ENCODE measurements around the gene TSTD1. TPM values are rescaled to one million over a fixed set of nuclear protein-coding genes. Genes with fewer than 3 reads are reported as not detected.
"Not testable (repeated sequence)": the region's sequence is repeated elsewhere in the genome, so short reads cannot be mapped to it uniquely, and the experiment has no call there.

The TSTD1 gene
- polyA plus RNA-seq, 3 donors: 9.9 to 20.3 (median 11.8) TPM

DNA sequence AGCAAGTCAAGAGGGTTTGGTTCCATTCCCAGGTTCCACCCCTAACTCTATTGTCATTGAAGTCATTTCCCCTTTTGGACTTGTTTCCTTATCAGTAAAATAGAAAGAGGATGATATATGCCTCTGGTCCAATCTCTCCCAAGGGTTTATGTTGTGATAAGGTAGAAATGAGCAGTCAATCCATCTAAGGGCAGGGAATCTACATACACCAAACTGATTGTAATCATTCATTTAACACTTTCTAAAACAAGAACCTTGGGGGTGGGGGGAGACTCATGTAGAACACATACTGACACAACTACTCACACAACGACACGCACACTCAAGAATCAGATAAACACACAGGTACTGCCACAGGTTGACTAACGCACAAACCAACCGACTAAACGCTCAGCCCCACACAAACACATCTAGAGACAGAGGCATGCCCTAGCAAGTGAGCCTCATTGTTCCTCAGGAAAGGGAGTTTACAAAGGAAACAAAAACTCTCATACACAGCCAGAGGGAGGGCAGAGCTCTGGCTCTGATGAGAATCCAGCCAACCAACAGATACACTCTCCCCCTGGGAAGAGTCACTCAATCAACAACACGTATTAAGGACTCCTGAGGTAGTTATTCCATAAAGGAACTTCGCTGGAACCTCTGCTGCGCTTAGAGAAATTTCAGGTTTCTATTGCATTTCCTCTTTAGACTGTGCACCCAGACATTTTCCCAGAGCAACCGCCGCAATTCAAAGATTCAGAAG lies 18.8 kb downstream of the TSTD1 start:
- H3K9ac ChIP-seq (ENCODE audit: insufficient read depth, low read length, poor library complexity, severe bottlenecking): peak overlapping the region; percentile 68
- H3K27me3 ChIP-seq (ENCODE audit: control insufficient read depth in 2 of 2, insufficient read depth in 2 of 2, low read length in 2 of 2): no peaks in the 10 kb centered on the region
- H4K20me1 ChIP-seq (ENCODE audit: insufficient read depth, low read length): no peaks in the 10 kb centered on the region
- H3K27ac ChIP-seq (ENCODE audit: low read depth in 1 of 2, low read length in 2 of 2): peak overlapping the region; percentile 38 to 73
- TF ChIP-seq, protein P1, sequence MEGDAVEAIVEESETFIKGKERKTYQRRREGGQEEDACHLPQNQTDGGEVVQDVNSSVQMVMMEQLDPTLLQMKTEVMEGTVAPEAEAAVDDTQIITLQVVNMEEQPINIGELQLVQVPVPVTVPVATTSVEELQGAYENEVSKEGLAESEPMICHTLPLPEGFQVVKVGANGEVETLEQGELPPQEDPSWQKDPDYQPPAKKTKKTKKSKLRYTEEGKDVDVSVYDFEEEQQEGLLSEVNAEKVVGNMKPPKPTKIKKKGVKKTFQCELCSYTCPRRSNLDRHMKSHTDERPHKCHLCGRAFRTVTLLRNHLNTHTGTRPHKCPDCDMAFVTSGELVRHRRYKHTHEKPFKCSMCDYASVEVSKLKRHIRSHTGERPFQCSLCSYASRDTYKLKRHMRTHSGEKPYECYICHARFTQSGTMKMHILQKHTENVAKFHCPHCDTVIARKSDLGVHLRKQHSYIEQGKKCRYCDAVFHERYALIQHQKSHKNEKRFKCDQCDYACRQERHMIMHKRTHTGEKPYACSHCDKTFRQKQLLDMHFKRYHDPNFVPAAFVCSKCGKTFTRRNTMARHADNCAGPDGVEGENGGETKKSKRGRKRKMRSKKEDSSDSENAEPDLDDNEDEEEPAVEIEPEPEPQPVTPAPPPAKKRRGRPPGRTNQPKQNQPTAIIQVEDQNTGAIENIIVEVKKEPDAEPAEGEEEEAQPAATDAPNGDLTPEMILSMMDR (IDR thresholded peaks at IDR 0.05): no peak
- H3K9me3 ChIP-seq (replicated peaks in 1 of 2; ENCODE audit: control insufficient read depth in 1 of 2, insufficient read depth in 1 of 2, low read length in 2 of 2): no peaks in the 10 kb centered on the region
- intact Hi-C loops (cut with micrococcal nuclease): loop anchor here in 1 of 2 donors (1.0 kb wide), 1 partner anchor 24 kb away; no protein-coding TSS in a partner anchor
- no peaks in the 10 kb centered on the region for H3K36me3 ChIP-seq (replicated peaks in 1 of 2; ENCODE audit: control insufficient read depth in 1 of 2, insufficient read depth in 2 of 2, low read length in 2 of 2)
- peak overlapping the region; percentile 90 for H3K4me2 ChIP-seq (replicated peaks; ENCODE audit: extremely low read depth, low read length, poor library complexity, severe bottlenecking)
- Mint-ChIP-seq H3K36me3 (peaks cover 3 to 8% of the 10 kb centered on the region in 2 donors), H3K4me1 (peaks cover 51% of the 10 kb centered on the region), H3K27me3 (ENCODE audit: low read depth in 3 of 3) (peaks cover 1 to 12% (median 2%) of the 10 kb centered on the region in 3 donors), H3K9me3 (peaks cover 0 to 2% (median 0%) of the 10 kb centered on the region in 7 donors), H3K4me3 (peak overlapping the region; percentile 93 to 95), H3K27ac (peak overlapping the region; percentile 73 to 96 (median 92))
- H3K4me1 ChIP-seq (ENCODE audit: control insufficient read depth in 1 of 2, insufficient read depth in 2 of 2, low read length in 2 of 2): peaks cover 44 to 51% of the 10 kb centered on the region in 2 donors
- peaks cover 39% of the 10 kb centered on the region for H3K79me2 ChIP-seq (ENCODE audit: insufficient read depth, low read length)
- DNase-seq: peak in 2 of 3 donors; percentile 21 to 40
- H2AFZ ChIP-seq (ENCODE audit: insufficient read depth, low read depth, low read length, poor library complexity, severe bottlenecking): peak overlapping the region; percentile 73
- H3K4me3 ChIP-seq (replicated peaks in 1 of 3; ENCODE audit: low read depth in 2 of 3, low read length in 3 of 3): peak overlapping the region; percentile 59 to 87 (median 60)
- 2% methylated on average over 8 of the region's 10 CpGs for WGBS (ENCODE audit: insufficient coverage)

DNA sequence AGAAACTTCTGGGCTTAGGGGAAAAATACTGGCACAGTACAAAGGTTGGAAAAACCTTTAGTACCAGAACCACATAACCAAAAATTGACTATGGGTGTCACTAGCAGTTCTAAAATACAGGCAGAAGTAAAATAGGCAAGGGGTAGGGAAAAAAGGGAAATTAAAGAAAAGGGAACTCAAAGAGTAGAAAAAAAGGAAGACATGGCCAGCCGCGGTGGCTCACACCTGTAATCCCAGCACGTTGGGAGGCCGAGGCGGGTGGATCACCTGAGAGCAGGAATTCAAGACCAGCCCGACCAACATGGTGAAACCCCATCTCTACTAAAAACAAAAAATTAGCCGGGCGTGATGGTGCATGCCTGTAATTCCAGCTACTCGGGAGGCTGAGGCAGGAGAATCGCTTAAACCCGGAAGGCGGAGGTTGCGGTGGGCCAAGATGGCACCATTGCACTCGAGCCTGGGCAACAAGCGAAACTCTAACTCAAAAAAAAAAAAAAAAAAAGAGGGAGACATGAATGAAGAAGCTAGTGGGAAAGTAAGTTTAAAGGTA lies 19.6 kb downstream of the TSTD1 start:
- WGBS (ENCODE audit: insufficient coverage): 0% methylated on average over 2 of the region's 15 CpGs
- intact Hi-C loops (cut with micrococcal nuclease); H3K36me3 Mint-ChIP-seq; H3K36me3 ChIP-seq (replicated peaks in 1 of 2; ENCODE audit: control insufficient read depth in 1 of 2, insufficient read depth in 2 of 2, low read length in 2 of 2); H2AFZ ChIP-seq (ENCODE audit: insufficient read depth, low read depth, low read length, poor library complexity, severe bottlenecking); H3K27me3 ChIP-seq (ENCODE audit: control insufficient read depth in 2 of 2, insufficient read depth in 2 of 2, low read length in 2 of 2); H3K9ac ChIP-seq (ENCODE audit: insufficient read depth, low read length, poor library complexity, severe bottlenecking); H3K9me3 Mint-ChIP-seq; H3K9me3 ChIP-seq (replicated peaks in 1 of 2; ENCODE audit: control insufficient read depth in 1 of 2, insufficient read depth in 1 of 2, low read length in 2 of 2); H4K20me1 ChIP-seq (ENCODE audit: insufficient read depth, low read length): not testable (repeated sequence)
- Histone ChIP-seq H3K4me2 (replicated peaks; ENCODE audit: extremely low read depth, low read length, poor library complexity, severe bottlenecking) (peak overlapping the region; percentile 90), H3K4me1 (ENCODE audit: control insufficient read depth in 1 of 2, insufficient read depth in 2 of 2, low read length in 2 of 2) (peaks cover 51 to 57% of the 10 kb centered on the region in 2 donors), H3K27ac (ENCODE audit: low read depth in 1 of 2, low read length in 2 of 2) (peak overlapping the region in 1 of 2 donors; percentile 66), H3K4me3 (replicated peaks in 1 of 3; ENCODE audit: low read depth in 2 of 3, low read length in 3 of 3) (peak overlapping the region in 1 of 3 experiments; percentile 87), H3K79me2 (ENCODE audit: insufficient read depth, low read length) (peaks cover 44% of the 10 kb centered on the region)
- H3K4me3 Mint-ChIP-seq: peak overlapping the region; percentile 93 to 95
- DNase-seq: peak in 2 of 3 donors; percentile 53 to 54
- peaks cover 55% of the 10 kb centered on the region for H3K4me1 Mint-ChIP-seq
- peak overlapping the region; percentile 73 to 94 (median 79) for H3K27ac Mint-ChIP-seq
- peaks cover 1 to 12% (median 2%) of the 10 kb centered on the region in 3 donors for H3K27me3 Mint-ChIP-seq (ENCODE audit: low read depth in 3 of 3)

Data from CD14-positive monocyte (primary cell).